Measurements from ENCODE around the gene FOXS1. TPM values are rescaled to one million over a fixed set of nuclear protein-coding genes. Genes with fewer than 3 reads are reported as not detected.
A peak's percentile ranks its signal among the peaks of the same experiment; 100 is the strongest.

FOXS1 gene
- total RNA-seq, 1 experiment from 2014 or later: 6.3 TPM

GRCh38 chr20:31808481-31808880 is 36.9 kb downstream of the FOXS1 start:
- Histone ChIP-seq H3K4me3 (ENCODE audit: low read depth in 2 of 2, low read length in 2 of 2) (no peak overlapping the region), H3K27ac (ENCODE audit: low read length) (no peak overlapping the region), H3K4me1 (ENCODE audit: control insufficient read depth, insufficient read depth, low read length) (peaks cover 23% of the 10 kb centered on the region; the same call in 1 of the 2 replicates), H3K9me3 (ENCODE audit: control insufficient read depth, insufficient read depth, low read depth, low read length) (no peaks in the 10 kb centered on the region), H3K27me3 (ENCODE audit: control insufficient read depth, insufficient read depth, low read length) (no peaks in the 10 kb centered on the region), H3K36me3 (ENCODE audit: control insufficient read depth, insufficient read depth, low read length) (peaks cover 15% of the 10 kb centered on the region)
- intact Hi-C loops (cut with micrococcal nuclease; ENCODE audit: unreplicated experiment): no loop called here
- TF ChIP-seq TCF7L2 (IDR thresholded peaks at IDR 0.05; ENCODE audit: low read depth, low read length) (no peak), POLR2AphosphoS5 (IDR thresholded peaks at IDR 0.05; ENCODE audit: low read depth, low read length) (no peak), REST (IDR thresholded peaks at IDR 0.05; ENCODE audit: insufficient read depth in 1 of 2, low read depth in 2 of 2, low read length in 1 of 2) (no peak), SIN3A (IDR thresholded peaks at IDR 0.05; ENCODE audit: borderline replicate concordance, insufficient read depth, low read depth, low read length) (no peak), CTCF (IDR thresholded peaks at IDR 0.05) (no peak)
- CTCF ChIA-PET: no interaction called here
- ATAC-seq (no peak), DNase-seq (ENCODE audit: low read depth, low spot score) (no peak)
- POLR2A ChIA-PET: interaction anchor here (0.6 to 1.1 kb wide), 3 partner anchors 10 to 233 kb away, joined by 3 read pairs; no protein-coding TSS in a partner anchor
- in situ Hi-C loops (cut with HindIII; ENCODE audit: low pct_unique_long_range_greater_than_20kb, low sequenced_read_pairs): no loop called here
- BruUV-seq (replicated peaks): no TSS peak

- ChIA-PET POLR2A (interaction anchor here (0.5 to 0.9 kb wide), 2 partner anchors 48 to 234 kb away, joined by 3 to 4 read pairs; no protein-coding TSS in a partner anchor), CTCF (interaction anchor here (0.7 kb wide), 1 partner anchor 217 kb away, joined by 4 read pairs; no protein-coding TSS in a partner anchor)
- TF ChIP-seq REST (IDR thresholded peaks at IDR 0.05; ENCODE audit: insufficient read depth in 1 of 2, low read depth in 2 of 2, low read length in 1 of 2): no peak
- TF ChIP-seq CTCF (IDR thresholded peaks at IDR 0.05): no peak
- TF ChIP-seq POLR2AphosphoS5 (IDR thresholded peaks at IDR 0.05; ENCODE audit: low read depth, low read length): no peak
- H3K4me1 ChIP-seq (ENCODE audit: control insufficient read depth, insufficient read depth, low read length): peaks cover 12% of the 10 kb centered on the region; the same call in 1 of the 2 replicates
- no peak overlapping the region for H3K27ac ChIP-seq (ENCODE audit: low read length)
- in situ Hi-C loops (cut with HindIII; ENCODE audit: low pct_unique_long_range_greater_than_20kb, low sequenced_read_pairs) (no loop called here), intact Hi-C loops (cut with micrococcal nuclease; ENCODE audit: unreplicated experiment) (no loop called here)
- TSS peak; percentile 33 for BruUV-seq (replicated peaks)
- no peaks in the 10 kb centered on the region for H3K9me3 ChIP-seq (ENCODE audit: control insufficient read depth, insufficient read depth, low read depth, low read length)
- H3K4me3 ChIP-seq (ENCODE audit: low read depth in 2 of 2, low read length in 2 of 2): no peak overlapping the region
- ATAC-seq: no peak
- H3K27me3 ChIP-seq (ENCODE audit: control insufficient read depth, insufficient read depth, low read length): no peaks in the 10 kb centered on the region
- no peak for DNase-seq (ENCODE audit: low read depth, low spot score)
- peaks cover 24% of the 10 kb centered on the region for H3K36me3 ChIP-seq (ENCODE audit: control insufficient read depth, insufficient read depth, low read length)
Measured at GRCh38 chr20:31806564-31807355, 38.6 kb downstream of the FOXS1 start.

Measured in Panc1 (cell line).